HG02981 (cell line): ENCODE data around the gene SLC13A4.

Experiments used
- ATAC-seq: cut with Tn5 transposase; IDR thresholded peaks from one replicate; pipeline ENCODE4 v1.9.1; 2021; ENCODE audit warnings: mild to moderate bottlenecking, moderate library complexity; ENCODE audit not compliant: unreplicated experiment

SLC13A4 gene

DNA sequence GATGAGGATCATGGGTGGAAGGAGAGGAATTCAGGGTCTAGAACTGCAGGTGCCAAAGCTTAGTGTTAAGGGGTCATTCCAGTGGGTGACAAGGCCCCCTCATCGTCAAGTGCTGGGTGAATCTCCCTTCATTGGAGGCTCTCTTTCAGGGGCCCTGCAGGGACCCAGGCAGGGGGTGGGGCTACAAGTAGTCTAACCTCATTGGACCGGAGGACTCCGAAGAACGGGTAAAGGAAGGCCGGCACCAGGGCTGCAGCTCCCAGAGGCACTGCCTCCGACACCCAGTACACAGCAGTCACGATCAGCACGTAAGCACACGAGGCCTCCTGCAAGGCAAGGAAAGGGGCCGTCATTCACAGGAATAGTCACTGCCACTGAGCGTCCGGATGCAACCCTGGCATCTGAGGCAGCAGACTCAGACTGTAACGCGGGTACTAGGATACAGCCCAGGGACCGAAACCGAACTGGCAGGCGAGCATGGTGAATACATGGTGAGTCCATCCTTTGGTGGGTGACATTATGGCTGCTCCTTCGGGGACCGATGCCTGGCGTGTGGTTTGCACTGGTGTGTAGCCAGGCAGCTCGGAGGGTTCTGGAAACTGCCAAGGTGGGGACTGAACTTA is 6.7 kb downstream of the SLC13A4 start:
- ATAC-seq = no peak

DNA sequence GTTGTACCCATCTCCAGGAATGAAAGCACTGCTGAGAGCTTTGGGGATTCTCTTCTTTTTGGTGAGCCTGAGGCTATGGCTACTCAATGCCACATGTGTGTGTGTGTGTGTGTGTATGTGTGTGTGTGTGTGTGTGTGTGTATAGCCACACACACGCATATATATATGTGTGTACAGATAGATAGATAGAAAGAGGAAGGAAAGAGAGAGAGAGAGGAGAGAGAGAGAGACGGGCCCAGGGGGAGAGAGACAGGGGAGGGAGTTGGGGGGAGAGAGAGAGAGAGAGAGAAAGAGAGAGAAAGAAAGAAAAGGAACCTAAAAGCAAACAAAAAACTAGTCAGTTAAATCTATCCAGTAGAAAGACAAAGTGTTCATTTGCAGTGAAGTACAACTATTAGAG is 8.3 kb downstream of the SLC13A4 start:
- no peak for ATAC-seq

DNA sequence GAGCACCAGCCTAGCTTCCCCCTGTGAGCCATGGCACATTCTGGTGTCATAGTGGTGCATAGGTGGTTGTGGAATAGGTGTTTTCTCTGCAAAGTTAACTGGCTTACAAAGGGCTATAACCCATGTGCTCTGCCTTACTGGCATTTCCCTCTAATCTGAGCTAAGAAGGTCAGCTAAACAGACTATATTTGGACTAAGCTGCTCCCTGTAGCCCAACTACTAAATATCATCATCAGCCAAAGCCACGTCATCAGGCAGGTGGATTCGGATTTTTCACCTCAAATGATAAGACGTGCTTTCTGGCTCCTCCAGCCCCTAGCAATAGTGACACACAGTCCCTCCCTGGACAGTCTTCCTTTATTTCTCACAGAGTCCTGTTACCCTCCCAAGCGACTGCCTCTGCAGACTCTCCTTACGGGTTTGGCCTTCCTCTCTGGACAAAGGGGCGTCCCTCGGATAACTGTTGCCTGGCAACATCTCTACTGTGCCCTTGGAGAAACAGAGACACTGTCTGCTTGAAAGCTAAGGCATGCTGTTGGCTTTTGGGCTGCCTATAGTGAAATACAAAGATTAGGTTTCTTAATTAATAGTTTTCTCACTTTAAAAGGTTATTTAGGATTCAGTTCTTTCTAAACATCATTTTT is 9.1 kb downstream of the SLC13A4 start:
- ATAC-seq = no peak

GRCh38 chr7:135718219-135718618 is 9.8 kb downstream of the SLC13A4 start:
- no peak for ATAC-seq

GRCh38 chr7:135717693-135718092 is 10.3 kb downstream of the SLC13A4 start:
- no peak for ATAC-seq

GRCh38 chr7:135716677-135717238 is 11.2 kb downstream of the SLC13A4 start:
- ATAC-seq = no peak

GRCh38 chr7:135715673-135716072 is 12.3 kb downstream of the SLC13A4 start:
- ATAC-seq = no peak

- ATAC-seq = no peak
Observed at GRCh38 chr7:135715055-135715522, 12.9 kb downstream of the SLC13A4 start.

DNA sequence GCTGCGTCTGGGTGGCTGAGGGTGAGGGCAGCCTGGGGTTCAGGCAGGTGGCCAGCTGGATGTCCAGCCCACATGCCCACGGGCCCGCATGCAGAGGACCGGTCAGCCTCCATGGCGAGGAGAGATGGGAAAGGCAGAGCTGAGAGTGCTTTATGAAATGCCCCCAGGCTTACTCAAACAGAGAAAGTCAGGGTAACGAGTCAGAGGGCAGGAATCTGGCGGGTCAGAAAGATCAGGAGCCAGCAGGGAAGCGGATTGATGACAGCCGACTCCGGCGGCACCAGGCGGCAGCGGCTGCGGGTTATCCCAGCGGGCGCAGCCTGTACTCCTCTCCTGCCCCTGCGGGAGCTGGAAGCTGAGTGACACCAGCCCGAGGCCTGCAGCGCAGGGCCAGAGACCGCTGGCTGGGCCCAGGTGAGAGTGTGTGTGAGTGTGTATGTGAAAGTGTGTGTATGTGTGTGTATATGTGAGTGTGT is 13.4 kb downstream of the SLC13A4 start:
- no peak for ATAC-seq

DNA sequence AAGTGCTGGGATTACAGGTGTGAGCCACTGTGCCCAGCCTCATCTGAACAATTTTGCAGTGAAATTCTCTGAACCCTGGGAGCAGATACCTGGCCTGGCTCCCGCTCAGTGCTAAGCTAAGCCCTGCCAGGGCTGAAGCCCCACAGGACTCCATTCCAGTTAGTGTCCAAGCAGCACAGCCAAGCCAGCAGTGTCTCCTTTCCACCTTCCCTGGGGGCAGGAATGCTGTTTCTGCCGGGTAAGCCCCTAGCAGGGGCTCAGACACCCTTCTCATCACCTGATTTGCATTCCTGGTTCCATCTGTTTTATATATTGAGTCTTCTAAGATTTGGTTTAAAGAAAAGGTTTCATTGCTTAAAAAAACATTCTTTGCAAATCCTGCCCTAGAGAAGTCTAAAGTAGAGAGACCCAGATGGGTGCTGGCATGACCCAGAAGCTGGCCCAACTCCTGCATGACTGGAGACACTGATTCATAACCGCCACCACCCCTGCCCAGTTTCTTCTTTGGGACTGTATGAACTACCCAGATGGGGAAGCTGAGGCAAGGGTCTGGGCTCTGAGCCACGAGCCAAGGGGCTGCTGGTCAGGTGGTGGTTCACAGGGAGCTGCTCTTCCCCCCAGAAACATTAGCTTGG is 14.0 kb downstream of the SLC13A4 start:
- ATAC-seq = no peak

DNA sequence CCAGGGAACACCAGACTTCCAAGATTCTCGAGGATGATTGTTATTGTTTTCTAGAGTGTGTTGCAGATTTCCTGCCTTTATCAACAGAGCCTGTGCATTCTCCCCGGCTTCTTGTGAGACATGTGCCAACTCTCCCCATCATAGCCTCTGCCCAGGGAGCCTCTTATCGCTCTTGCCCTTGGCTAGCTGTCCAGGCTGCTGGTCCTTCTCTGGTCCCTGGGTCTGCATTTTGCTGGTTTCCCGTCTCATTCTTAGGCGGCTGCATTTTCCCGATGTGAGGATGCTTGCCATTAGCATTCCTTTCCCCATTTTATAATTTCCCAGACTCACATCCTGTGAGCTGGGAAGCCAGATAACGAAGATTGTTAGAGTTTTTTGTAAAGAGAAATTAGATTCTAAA is 15.2 kb downstream of the SLC13A4 start:
- ATAC-seq = no peak

DNA sequence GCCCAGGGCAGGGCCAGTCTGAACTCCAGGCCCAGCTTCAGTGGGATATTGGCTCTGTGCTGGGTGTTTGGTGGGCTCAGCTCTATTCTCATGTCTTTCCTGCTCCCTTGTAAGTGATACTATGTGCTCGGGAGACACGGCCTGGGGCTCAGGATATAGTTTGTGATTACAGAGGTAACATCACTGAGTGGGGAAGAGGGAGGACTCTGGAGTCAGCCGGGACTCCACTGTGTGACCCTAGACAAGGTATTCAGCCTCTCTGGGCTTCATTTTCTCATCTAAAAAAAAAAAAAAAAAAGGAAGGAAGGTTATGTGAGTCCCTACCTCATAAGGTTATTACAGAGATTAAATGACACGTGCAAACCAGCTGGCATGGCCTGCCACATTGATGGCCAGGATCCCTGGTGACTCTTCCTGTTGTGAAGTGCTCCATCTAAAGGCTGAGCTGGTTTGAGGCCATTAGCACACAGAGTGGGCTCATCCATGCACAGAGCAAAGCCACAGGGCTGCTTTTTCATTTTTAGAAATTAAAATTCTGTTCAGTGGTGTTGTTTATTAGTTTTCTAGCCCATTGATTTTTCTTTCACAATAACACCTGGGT is 15.7 kb downstream of the SLC13A4 start:
- ATAC-seq = no peak

DNA sequence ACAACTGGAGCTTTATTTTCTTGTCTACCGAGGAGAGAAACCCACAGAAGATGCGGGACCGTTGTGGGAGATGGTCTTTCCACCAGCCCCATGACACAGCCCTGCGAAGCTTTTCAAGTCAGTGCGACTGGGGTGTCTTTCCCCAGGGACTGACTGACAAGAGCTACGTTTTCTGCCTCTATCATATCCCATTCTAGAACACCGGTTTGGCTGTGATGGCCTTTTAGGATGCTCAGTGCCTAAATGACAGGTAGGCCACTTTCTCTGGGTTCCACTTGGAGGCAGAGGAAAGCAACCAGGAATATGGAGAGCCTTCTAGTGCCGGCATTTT is 16.9 kb downstream of the SLC13A4 start:
- peak; percentile 3 for ATAC-seq

GRCh38 chr7:135710417-135711138 is 17.4 kb downstream of the SLC13A4 start:
- ATAC-seq = peak; percentile 43

- no peak for ATAC-seq
Observed at GRCh38 chr7:135709508-135709907, 18.5 kb downstream of the SLC13A4 start.

DNA sequence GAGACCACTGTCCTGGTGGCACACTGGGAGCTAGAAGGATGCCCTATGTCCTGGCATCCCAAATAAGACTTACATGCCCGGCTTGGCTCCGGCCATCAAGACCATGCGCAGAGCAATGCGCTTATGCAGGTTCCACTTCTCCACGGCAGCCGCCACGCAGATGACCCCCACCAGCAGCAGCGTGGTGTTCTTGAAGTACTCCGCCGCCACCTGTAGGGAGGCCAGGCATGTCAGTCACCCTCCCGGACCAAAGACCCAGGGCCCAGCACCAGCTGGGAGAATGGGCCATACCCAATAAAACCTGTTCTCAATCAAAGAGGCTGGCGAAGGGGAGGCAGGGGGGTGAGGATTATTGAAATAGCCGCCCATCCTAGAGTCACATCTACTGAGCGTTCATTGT is 19.9 kb downstream of the SLC13A4 start:
- ATAC-seq = no peak

DNA sequence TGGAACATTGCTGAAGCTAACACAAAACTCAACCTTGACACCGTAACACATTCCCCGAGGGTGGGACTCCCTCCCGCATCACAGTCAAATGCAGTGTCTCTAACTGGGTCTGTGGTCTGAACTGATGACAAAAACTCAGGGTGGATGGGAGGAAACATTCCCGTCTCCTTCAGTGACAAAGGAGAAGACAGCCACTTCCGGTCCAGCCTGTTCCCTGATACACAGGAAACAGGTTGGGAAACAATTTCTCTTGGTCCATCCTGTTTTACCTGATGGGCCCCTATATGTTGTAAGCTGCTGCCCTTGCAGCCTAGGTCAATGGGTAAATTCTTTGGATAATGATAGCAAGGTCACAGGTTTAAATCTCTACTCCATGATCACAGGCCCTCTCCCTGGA is 20.4 kb downstream of the SLC13A4 start:
- ATAC-seq = no peak

- ATAC-seq = no peak
Observed at GRCh38 chr7:135706858-135707569, 21.0 kb downstream of the SLC13A4 start.

- ATAC-seq = no peak
Observed at GRCh38 chr7:135706038-135706742, 21.8 kb downstream of the SLC13A4 start.

DNA sequence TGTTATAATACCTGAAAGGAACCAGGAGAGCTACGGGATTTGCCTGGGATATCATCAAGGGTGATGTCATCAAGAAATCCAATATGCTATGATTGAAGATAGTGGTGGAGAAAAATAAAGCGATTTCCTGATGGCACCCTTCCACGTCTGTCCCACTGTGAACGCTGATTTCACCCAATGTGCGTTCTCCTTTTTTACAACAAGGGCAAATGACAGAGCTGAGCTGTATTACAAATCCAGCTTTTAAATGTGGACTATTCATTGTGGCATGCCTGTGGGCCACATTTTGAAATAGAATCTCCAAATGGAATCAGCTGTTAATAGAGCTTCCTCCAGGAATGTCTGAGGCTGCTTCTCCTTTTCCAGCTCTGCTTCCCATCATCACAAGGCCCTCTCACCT is 23.3 kb downstream of the SLC13A4 start:
- no peak for ATAC-seq
